Motor neuron (in vitro differentiated cells): ENCODE results near the gene NEK1. TPM values are rescaled to one million over a fixed set of nuclear protein-coding genes. Genes with fewer than 3 reads are reported as not detected.

Experiments used
- ATAC-seq, 8 experiments: fragments of 200-7000 bp; cut with Tn5 transposase; replicated peaks in 6 of 8; 2 replicates each; pipeline ENCODE4 v1.8.0; 2021; ENCODE audit warnings: mild to moderate bottlenecking in 8 of 8, moderate library complexity in 8 of 8
- H3K27ac ChIP-seq, 2 donors: fragments of 250-450 bp; sonication (Bioruptor Pico); 2 replicates each; pipeline ENCODE4 v1.9.0; 2021; ENCODE audit warnings: antibody characterized with exemption in 2 of 2, mild to moderate bottlenecking in 2 of 2, moderate library complexity in 1 of 2
- H3K4me1 ChIP-seq, 2 donors: fragments of 250-450 bp; sonication (Bioruptor Pico); replicated peaks in 1 of 2; 2 replicates each; pipeline ENCODE4 v1.6.1; 2021; ENCODE audit warnings: antibody characterized with exemption in 2 of 2, mild to moderate bottlenecking in 2 of 2, moderate library complexity in 1 of 2
- H3K4me3 ChIP-seq, 5 donors: fragments of 250-450 bp; sonication (Bioruptor Pico); 2 replicates each; pipeline ENCODE4 v1.9.0; 2021; ENCODE audit warnings: antibody characterized with exemption in 5 of 5, mild to moderate bottlenecking in 5 of 5, moderate library complexity in 4 of 5
- WGBS, 10 experiments: fragments of 450-650 bp; shearing (Covaris generic); methylation state at CpG; one replicate each; pipeline ENCODE4 v1.0.0; 2022; 5-methylcytosine and 5-hydroxymethylcytosine counted together
- in situ Hi-C, 9 experiments: fragments of 400-800 bp; cut with MboI; loops; one replicate each; pipeline ENCODE4 v1.15.0; 2021; ENCODE audit warnings: low sequenced_read_pairs in 9 of 9, low pct_unique_long_range_greater_than_20kb in 2 of 9; ENCODE audit not compliant: unreplicated experiment in 9 of 9
- total RNA-seq, 8 experiments: library from RNA; unstranded; fragments of 300-600 nt; gene quantifications; 2 replicates each; pipeline versions ENCODE4 v1.2.3 to v1.2.4, GENCODE V29; 2022

NEK1 gene
- total RNA-seq, 8 experiments from 2014 or later = 10.7 to 24.5 (median 16.0) TPM

DNA sequence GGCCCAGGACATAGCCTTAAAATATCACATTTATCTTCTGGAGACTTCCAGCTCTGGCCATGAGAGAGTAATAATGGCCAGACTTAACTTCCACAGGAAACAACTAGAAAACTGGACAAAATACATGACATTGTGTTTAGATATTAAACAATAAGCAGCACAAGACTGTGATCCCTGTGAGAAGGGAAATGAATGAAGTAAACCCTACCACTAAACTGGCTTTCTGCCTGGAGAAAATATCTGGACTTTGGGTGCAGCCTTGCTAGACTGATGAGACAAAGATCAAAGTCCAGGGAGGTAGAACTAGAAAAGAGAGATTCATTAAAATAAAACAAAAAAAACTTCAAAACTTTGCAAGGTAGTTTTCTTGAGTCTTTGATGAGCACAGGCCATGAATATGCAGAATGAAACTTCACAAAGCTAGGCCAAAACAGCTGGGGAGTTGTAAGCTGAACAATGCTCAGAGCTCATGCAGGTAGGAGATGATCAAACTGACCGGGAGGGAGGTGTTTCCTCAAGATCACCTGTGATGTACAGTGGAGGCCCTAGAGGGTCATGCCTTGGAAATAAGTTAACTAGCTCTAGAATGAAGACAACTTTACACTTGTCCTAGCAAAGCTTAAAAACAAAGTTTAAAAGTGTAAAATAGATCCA is 194.6 kb downstream of the NEK1 start:
- in situ Hi-C loops = no loop called here
- Histone ChIP-seq H3K27ac (no peak overlapping the region), H3K4me3 (no peak overlapping the region), H3K4me1 (peaks cover 0 to 6% of the 10 kb centered on the region in 2 donors)
- WGBS, 10 experiments = 88 to 100% (median 94%) methylated on average over 1 of the region's 1 CpG; no CpG with 5 or more reads in 6 of the 10 experiments
- ATAC-seq = peak in 1 of 8 experiments; percentile 20

DNA sequence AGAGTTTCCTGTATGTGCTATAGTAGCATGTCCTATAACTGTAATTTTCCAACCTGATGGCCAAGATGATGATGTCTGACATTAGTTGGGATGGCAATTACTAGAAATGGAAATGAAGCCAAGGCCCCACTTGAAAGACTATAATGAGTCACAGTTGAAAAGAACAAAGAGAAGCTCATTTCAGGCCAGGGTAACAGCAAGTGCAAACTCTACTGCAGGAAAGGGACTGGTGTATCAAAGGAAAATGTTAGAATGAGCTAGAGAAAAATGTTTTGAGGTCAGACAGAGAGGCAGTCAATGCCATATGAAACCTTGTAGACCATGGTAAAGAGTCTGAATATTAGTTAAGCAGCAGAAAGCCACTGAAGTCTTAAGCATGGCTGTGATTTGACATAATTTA is 195.4 kb downstream of the NEK1 start:
- H3K4me3 ChIP-seq = no peak overlapping the region
- in situ Hi-C loops = no loop called here
- peaks cover 0 to 6% of the 10 kb centered on the region in 2 donors for H3K4me1 ChIP-seq
- no peak overlapping the region for H3K27ac ChIP-seq
- ATAC-seq = peak in 5 of 8 experiments; percentile 26 to 66 (median 59)

DNA sequence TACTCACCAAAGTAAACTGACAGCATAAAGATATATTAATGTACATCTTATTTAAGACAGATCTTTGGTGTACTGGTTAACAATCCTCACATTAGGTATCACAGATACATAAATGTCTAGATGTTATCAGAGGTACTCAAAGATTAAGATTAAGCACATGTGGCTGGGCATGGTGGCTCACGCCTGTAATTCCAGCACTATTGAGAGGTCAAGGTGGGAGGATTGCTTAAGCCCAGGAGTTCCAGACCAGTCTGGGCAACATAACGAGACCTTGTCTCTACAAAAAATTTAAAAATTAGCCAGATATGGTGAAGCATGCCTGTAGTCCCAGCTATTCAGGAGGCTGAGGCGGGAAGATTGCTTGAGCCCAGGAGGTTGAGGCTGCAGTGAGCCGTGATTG is 195.9 kb downstream of the NEK1 start:
- Histone ChIP-seq H3K4me1 (peaks cover 0 to 6% of the 10 kb centered on the region in 2 donors), H3K4me3 (no peak overlapping the region), H3K27ac (no peak overlapping the region)
- ATAC-seq = no peak
- WGBS, 10 experiments = 80 to 100% (median 100%) methylated on average over 1 to 3 of the region's 4 CpGs; no CpG with 5 or more reads in 3 of the 10 experiments
- in situ Hi-C loops = no loop called here

DNA sequence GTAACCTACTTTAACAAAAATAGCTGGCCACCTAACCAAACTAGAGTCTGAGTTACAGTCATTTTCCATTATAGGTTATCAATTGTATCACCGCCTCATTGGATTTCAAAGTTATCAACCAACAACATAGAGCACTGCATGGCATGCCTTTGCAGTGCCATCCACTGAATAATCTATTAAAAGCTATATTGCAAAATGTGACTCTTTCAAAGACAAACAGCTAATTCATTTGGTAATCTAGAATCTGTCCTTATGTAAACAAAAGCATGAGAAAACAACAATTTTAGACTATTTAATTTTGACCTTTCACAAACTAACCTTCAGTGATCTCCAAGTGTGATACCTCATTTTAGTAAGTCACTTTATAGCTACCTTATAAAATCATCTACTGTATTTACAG is 197.5 kb downstream of the NEK1 start:
- H3K4me1 ChIP-seq = peaks cover 0 to 6% of the 10 kb centered on the region in 2 donors
- ATAC-seq = no peak
- WGBS, 10 experiments = 60 to 100% (median 100%) methylated on average over 1 of the region's 1 CpG; no CpG with 5 or more reads in 4 of the 10 experiments
- H3K27ac ChIP-seq = no peak overlapping the region
- in situ Hi-C loops = no loop called here
- no peak overlapping the region for H3K4me3 ChIP-seq

DNA sequence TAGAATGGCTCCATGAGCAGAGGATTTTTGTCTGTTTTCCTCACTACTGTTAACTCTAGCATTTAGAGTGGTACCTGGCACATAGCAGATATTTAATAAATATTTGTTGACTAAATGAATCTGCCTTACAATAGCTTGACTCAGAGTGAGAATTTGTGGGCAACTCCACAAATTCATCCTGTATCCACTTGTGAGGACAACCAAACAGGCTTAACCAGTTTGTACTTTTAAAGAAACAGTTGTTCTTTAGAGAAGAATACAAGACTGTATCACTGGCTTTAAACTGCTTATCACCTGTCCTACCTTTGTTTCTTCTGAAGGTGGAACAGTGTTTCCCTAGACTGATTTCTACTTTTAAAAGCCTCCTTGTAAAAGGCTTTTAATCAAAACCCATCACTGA is 200.3 kb downstream of the NEK1 start:
- Histone ChIP-seq H3K4me3 (no peak overlapping the region), H3K27ac (no peak overlapping the region), H3K4me1 (no peaks in the 10 kb centered on the region)
- in situ Hi-C loops = no loop called here
- ATAC-seq = no peak

DNA sequence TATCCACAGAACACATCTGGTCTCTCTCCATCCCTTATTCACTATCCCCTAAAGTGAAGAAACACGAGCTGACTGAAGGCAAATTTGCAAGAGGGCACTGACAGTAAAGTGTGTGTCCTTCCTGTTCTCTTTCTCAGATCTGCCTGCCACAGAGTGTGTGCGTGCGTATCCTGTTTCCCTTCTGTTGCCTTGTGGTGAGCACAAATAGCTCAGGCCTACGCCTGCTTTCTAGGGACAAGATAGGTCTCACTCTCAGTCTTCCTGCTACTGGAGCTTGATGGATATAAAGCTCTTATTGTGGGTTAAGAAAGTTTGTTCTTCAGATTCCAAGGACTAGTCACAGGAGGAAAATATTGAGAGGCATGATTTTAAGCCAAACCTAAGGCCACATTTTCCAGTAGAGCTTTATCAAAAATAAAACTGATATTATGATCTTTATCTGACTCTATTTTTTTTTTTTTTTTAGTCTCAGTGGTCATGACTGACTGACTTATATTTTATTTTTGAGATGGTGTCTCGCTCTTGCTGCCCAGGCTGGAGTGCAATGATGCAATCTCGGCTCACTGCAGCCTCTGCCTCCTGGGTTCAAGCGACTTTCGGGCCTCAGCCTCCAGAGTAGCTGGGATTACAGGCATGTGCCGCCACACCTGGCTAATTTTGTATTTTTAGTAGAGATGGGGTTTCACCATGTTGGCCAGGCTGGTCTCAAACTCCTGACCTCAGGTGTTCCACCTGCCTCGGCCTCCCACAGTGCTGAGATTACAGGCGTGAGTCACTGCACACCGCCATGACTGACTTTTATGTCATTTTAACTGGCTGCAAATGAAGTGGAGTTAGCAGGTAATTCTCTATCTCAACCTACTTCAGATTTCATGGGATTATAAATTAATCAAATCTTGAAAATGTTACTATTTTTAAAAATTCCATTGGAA is 201.3 kb downstream of the NEK1 start:
- WGBS, 10 experiments = 65 to 100% (median 77%) methylated on average over 2 to 6 of the region's 12 CpGs; no CpG with 5 or more reads in 2 of the 10 experiments
- H3K4me1 ChIP-seq = no peaks in the 10 kb centered on the region
- no peak overlapping the region for H3K4me3 ChIP-seq
- in situ Hi-C loops = no loop called here
- peak in 4 of 8 experiments; percentile 53 to 66 (median 56) for ATAC-seq
- no peak overlapping the region for H3K27ac ChIP-seq

DNA sequence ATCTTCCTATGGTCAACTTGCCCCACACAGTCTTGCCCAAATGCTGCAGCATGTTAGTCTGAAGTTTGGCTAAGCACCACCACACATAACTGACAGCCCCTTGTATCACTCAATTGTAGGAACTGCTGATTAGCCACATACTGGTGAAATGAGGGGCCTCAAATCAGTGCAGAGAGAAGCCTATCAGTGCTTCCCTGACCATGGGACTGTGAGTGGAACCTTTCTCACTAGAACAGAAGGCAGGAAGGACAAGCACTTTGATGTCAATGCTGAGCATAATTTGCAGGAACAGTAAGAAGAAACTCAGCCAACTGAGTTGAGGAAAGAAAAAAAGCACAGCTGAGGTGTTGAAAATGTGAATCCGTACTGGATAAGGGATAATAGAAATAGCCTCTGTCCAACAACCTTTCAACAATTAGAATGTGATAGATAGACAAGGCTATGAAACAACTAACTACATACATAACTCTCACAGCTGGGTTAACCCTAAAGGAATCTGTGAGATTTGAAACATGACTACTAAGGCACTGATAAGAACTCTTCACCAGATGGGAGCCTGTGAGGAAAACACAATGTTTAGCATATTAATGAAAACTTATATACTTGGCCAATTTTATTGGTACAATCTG is 205.1 kb downstream of the NEK1 start:
- WGBS, 10 experiments = 50 to 100% (median 73%) methylated on average over 1 of the region's 1 CpG; no CpG with 5 or more reads in 4 of the 10 experiments
- in situ Hi-C loops = no loop called here
- no peak overlapping the region for H3K27ac ChIP-seq
- H3K4me1 ChIP-seq = no peaks in the 10 kb centered on the region
- no peak for ATAC-seq
- H3K4me3 ChIP-seq = no peak overlapping the region

DNA sequence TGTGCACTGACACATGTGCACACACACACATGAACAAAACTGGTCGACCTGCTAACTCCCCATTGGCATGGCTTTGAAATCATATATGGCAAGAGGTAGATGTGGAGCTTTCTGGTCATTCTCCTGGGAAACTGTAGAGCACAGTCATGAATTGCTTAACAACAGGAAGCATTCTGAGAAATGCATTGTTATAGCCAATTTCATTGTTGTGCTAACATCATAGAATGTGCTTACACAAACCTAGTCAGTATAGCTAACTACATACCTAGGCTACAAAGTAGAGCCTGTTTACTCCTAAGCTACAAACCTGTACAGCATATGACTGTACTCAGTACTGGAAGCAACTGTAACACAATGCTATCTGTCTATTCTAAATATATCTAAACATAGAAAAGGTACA is 207.4 kb downstream of the NEK1 start:
- H3K27ac ChIP-seq = no peak overlapping the region
- no peak overlapping the region for H3K4me3 ChIP-seq
- 0 to 40% (median 17%) methylated on average over 1 of the region's 1 CpG; no CpG with 5 or more reads in 5 of the 10 experiments for WGBS, 10 experiments
- in situ Hi-C loops = no loop called here
- H3K4me1 ChIP-seq = no peaks in the 10 kb centered on the region
- ATAC-seq = peak in 3 of 8 experiments; percentile 39 to 99 (median 67)

DNA sequence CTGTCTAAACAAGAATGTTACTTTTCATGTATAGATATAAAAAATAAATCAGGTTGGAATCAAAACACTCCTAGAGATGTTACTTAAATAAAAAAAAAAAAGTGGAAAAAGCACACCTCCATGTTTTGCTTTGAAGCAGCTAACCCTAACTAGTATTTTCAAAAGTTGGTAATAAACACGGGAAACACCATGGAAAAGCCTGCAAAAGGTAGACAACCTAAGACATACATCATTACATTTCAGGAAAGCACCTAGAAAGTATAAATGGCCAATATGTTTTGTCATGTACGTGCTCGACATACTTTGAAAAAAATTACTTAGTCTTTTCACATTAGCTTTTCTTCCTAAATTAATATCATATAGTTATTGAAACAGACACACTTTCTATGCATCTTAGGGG is 211.6 kb downstream of the NEK1 start:
- H3K4me1 ChIP-seq = peaks cover 0 to 5% of the 10 kb centered on the region in 2 donors
- 62 to 100% (median 64%) methylated on average over 1 to 3 of the region's 3 CpGs; no CpG with 5 or more reads in 1 of the 10 experiments for WGBS, 10 experiments

DNA sequence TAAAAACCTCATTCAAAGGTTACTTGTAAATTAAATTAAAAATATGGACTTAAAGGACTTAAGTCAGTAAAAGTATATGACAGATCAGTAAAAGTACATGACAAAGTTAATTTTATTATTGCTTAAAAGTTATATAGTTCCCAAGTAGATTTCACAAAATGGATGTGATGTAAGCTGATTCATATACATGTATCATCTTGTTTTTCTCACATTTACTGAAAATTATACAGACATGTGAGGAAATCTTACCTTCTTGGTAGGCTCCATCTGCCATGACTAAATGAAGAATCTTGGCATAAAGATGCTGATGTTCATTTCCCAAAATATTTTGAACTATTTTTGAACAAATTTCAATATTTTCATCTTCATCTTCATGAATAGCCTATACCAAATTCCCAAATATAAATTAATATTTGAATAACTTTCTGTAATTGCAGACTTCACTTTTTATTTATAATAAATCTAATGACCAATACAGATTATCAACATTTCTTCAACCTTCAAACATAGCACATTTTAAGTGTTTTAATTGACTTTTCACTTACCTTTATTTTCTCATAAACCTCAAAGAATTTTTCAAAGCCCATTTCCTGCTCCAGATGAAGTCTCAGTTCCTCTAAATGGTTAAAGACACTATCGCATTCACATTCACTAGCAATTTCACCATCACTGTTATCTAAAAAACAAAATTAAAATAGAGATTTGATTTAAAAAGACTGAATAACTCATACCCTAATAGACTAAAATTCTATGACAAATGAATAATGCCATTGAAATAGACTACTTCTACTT is 212.2 kb downstream of the NEK1 start:
- no peak overlapping the region for H3K4me3 ChIP-seq
- peaks cover 0 to 5% of the 10 kb centered on the region in 2 donors for H3K4me1 ChIP-seq
- no peak for ATAC-seq
- no peak overlapping the region for H3K27ac ChIP-seq
- in situ Hi-C loops = no loop called here
- 95 to 100% (median 100%) methylated on average over 1 of the region's 1 CpG for WGBS, 10 experiments

More for the DNA sequence above, 211.6 kb downstream of the NEK1 start:
- Histone ChIP-seq H3K27ac (no peak overlapping the region), H3K4me3 (no peak overlapping the region)
- ATAC-seq = no peak
- in situ Hi-C loops = no loop called here

DNA sequence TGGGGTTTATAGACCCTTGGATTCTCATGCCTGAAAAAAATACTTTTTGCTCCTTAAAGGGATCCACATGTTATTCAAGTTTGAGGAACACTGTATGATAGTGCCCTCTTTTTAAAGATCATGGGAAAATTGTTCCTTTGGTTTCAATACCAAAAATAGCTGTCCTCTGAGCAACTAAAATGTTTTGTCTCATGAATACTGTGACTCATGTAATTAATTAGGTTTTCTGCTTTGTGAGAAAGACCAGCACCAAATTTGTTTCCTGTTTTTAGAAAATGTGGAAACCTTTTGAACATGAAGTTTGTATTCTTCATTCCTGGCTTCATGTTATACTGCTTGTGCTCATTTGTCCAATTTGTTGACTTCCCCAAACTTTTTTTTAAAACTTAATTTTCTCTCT is 214.1 kb downstream of the NEK1 start:
- Histone ChIP-seq H3K4me1 (peaks cover 0 to 5% of the 10 kb centered on the region in 2 donors), H3K4me3 (no peak overlapping the region), H3K27ac (no peak overlapping the region)
- ATAC-seq = peak in 2 of 8 experiments; percentile 41 to 70
- in situ Hi-C loops = no loop called here

DNA sequence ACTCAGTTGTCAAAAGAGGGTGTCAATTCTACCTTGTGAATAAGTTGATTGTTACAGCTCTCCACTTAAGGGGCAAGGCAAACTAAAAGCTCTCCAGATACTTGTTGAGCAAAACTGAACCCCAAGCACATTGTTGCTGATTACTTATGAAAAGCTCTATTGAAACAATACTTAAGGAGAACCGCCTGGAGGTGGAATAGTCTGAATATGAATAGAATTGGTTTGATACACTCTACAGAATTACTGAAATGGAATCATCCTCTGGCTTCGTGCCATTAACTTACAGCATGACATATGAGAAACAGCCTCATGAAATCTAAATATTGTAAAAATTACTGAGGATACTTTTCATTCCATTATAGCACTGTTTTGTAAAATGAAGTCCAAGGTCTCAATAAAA is 214.6 kb downstream of the NEK1 start:
- 25 to 85% (median 71%) methylated on average over 1 to 2 of the region's 2 CpGs; no CpG with 5 or more reads in 1 of the 10 experiments for WGBS, 10 experiments
- in situ Hi-C loops = no loop called here
- Histone ChIP-seq H3K4me3 (no peak overlapping the region), H3K4me1 (peaks cover 0 to 5% of the 10 kb centered on the region in 2 donors), H3K27ac (no peak overlapping the region)
- ATAC-seq = peak in 3 of 8 experiments; percentile 62 to 81 (median 70)
